Measurements from ENCODE around the gene TOR3A.

The TOR3A gene

GRCh38 chr1:179077396-179077795 lies 4.5 kb upstream of the TOR3A start:
- no peak for DNase-seq

GRCh38 chr1:179079113-179079761 lies 2.6 kb upstream of the TOR3A start:
- DNase-seq: peak; percentile 73

GRCh38 chr1:179080866-179081686 lies 794 bp upstream of the TOR3A start:
- no peak for DNase-seq

- DNase-seq: peak; percentile 79
Observed at GRCh38 chr1:179082333-179082998, 596 bp downstream of the TOR3A start.

- peak; percentile 73 for DNase-seq
Observed at GRCh38 chr1:179082999-179083335, 1.1 kb downstream of the TOR3A start.

- no peak for DNase-seq
Observed at GRCh38 chr1:179083533-179083932, 1.7 kb downstream of the TOR3A start.

- DNase-seq: peak; percentile 77
Observed at GRCh38 chr1:179087665-179088064, 5.8 kb downstream of the TOR3A start.

GRCh38 chr1:179089827-179090482 lies 8.1 kb downstream of the TOR3A start:
- no peak for DNase-seq

GRCh38 chr1:179090522-179090921 lies 8.7 kb downstream of the TOR3A start:
- DNase-seq: no peak

- no peak for DNase-seq
Observed at GRCh38 chr1:179090923-179091322, 9.1 kb downstream of the TOR3A start.

- no peak for DNase-seq
Observed at GRCh38 chr1:179091691-179092165, 9.9 kb downstream of the TOR3A start.

- DNase-seq: no peak
Observed at GRCh38 chr1:179092896-179093461, 11.1 kb downstream of the TOR3A start.

GRCh38 chr1:179094818-179095217 lies 12.9 kb downstream of the TOR3A start:
- no peak for DNase-seq

GRCh38 chr1:179095377-179095776 lies 13.5 kb downstream of the TOR3A start:
- DNase-seq: no peak

- DNase-seq: no peak
Observed at GRCh38 chr1:179095924-179096323, 14.1 kb downstream of the TOR3A start.

- no peak for DNase-seq
Observed at GRCh38 chr1:179099891-179100290, 18.0 kb downstream of the TOR3A start.

- no peak for DNase-seq
Observed at GRCh38 chr1:179101566-179101965, 19.7 kb downstream of the TOR3A start.

- no peak for DNase-seq
Observed at GRCh38 chr1:179103999-179104398, 22.1 kb downstream of the TOR3A start.

GRCh38 chr1:179104611-179105250 lies 22.9 kb downstream of the TOR3A start:
- DNase-seq: no peak

- peak; percentile 77 for DNase-seq
Observed at GRCh38 chr1:179105393-179105792, 23.5 kb downstream of the TOR3A start.

- DNase-seq: no peak
Observed at GRCh38 chr1:179107706-179108629, 26.1 kb downstream of the TOR3A start.

Measured in islet precursor cell (in vitro differentiated cells).